GM12878 (cell line): ENCODE results near the gene MGARP. TPM values are rescaled to one million over a fixed set of nuclear protein-coding genes. Genes with fewer than 3 reads are reported as not detected.
A peak's percentile ranks its signal among the peaks of the same experiment; 100 is the strongest.

Experiments used
- CREB1 ChIP-seq: IDR thresholded peaks from 2 replicates; pipeline ENCODE4 v1.6.1; 2012; ENCODE audit warnings: low read depth, mild to moderate bottlenecking, inconsistent platforms
- EP300 ChIP-seq, 2 experiments: fragments of 150-350 bp in 1 of 2; IDR thresholded peaks; 2 replicates each; pipeline ENCODE4 v1.6.1; 2011 to 2012; ENCODE audit warnings: low read depth in 2 of 2, low read length in 2 of 2, borderline replicate concordance in 1 of 2, improper control_type of control experiment in 1 of 2, inconsistent platforms in 1 of 2; ENCODE audit not compliant: control insufficient read depth in 1 of 2
- ESRRA ChIP-seq: IDR thresholded peaks from 2 replicates; pipeline ENCODE4 v1.6.1; 2012; ENCODE audit warnings: mild to moderate bottlenecking, low read length, improper control_type of control experiment
- FOS ChIP-seq: IDR thresholded peaks from 3 replicates; pipeline ENCODE4 v1.6.1; 2011; ENCODE audit warnings: borderline replicate concordance; ENCODE audit not compliant: insufficient read length; ENCODE audit errors: extremely low read depth
- GABPA ChIP-seq: IDR thresholded peaks from 2 replicates; pipeline ENCODE4 v1.6.1; 2014; ENCODE audit warnings: antibody characterized with exemption, low read depth, mild to moderate bottlenecking, inconsistent platforms
- IKZF2 ChIP-seq, 2 experiments: fragments of 450-650 bp; IDR thresholded peaks; 2 replicates each; pipeline ENCODE4 v1.6.1; 2017; ENCODE audit warnings: mild to moderate bottlenecking in 2 of 2, moderate library complexity in 2 of 2
- KDM1A ChIP-seq: fragments of 200-600 bp; sonication (generic); IDR thresholded peaks from 2 replicates; pipeline ENCODE4 v1.6.1; 2016; ENCODE audit warnings: borderline replicate concordance
- MAX ChIP-seq: IDR thresholded peaks from 2 replicates; pipeline ENCODE4 v1.6.1; 2012; ENCODE audit warnings: low read depth, low read length, improper control_type of control experiment
- MTA3 ChIP-seq: IDR thresholded peaks from 2 replicates; pipeline ENCODE4 v1.6.1; 2012; ENCODE audit warnings: low read length, inconsistent platforms, borderline replicate concordance
- NFYA ChIP-seq: IDR thresholded peaks from 2 replicates; pipeline ENCODE4 v1.6.1; 2011; ENCODE audit warnings: low read depth, mild to moderate bottlenecking, low read length, improper control_type of control experiment, borderline replicate concordance
- NRF1 ChIP-seq: conservative IDR thresholded peaks from 2 replicates; pipeline ENCODE4 v1.6.1; 2011; ENCODE audit warnings: mild to moderate bottlenecking, low read depth, low read length, improper control_type of control experiment
- PAX5 ChIP-seq: IDR thresholded peaks from 2 replicates; pipeline ENCODE4 v1.6.1; 2011; ENCODE audit warnings: low read depth, low read length, borderline replicate concordance
- PAX8 ChIP-seq: fragments of 450-650 bp; IDR thresholded peaks from 2 replicates; pipeline ENCODE4 v1.6.1; 2017; ENCODE audit warnings: mild to moderate bottlenecking, moderate library complexity
- PRDM15 ChIP-seq: fragments of 450-650 bp; formaldehyde crosslinking; IDR thresholded peaks from 2 replicates; pipeline ENCODE4 v1.4.0; 2020; ENCODE audit warnings: mild to moderate bottlenecking, moderate library complexity
- RAD21 ChIP-seq: IDR thresholded peaks from 2 replicates; pipeline ENCODE4 v1.6.1; 2011; ENCODE audit warnings: mild to moderate bottlenecking, low read depth, low read length, moderate library complexity; ENCODE audit not compliant: insufficient read depth
- RB1 ChIP-seq: fragments of 450-650 bp; formaldehyde crosslinking; IDR thresholded peaks from 2 replicates; pipeline ENCODE4 v1.6.1; 2017; ENCODE audit warnings: mild to moderate bottlenecking, borderline replicate concordance
- RBBP5 ChIP-seq: fragments of 200-600 bp; sonication (generic); conservative IDR thresholded peaks from 2 replicates; pipeline ENCODE4 v1.6.1; 2016
- RFX5 ChIP-seq: IDR thresholded peaks from 2 replicates; pipeline ENCODE4 v1.6.1; 2011; ENCODE audit warnings: low read depth, low read length, improper control_type of control experiment
- RUNX3 ChIP-seq: IDR thresholded peaks from 2 replicates; pipeline ENCODE4 v1.6.1; 2012; ENCODE audit warnings: low read length, inconsistent platforms
- SIX5 ChIP-seq: IDR thresholded peaks from 2 replicates; pipeline ENCODE4 v1.6.1; 2011; ENCODE audit warnings: mild to moderate bottlenecking, low read depth, low read length, moderate library complexity; ENCODE audit not compliant: severe bottlenecking
- SMAD1 ChIP-seq: fragments of 450-650 bp; IDR thresholded peaks from 2 replicates; pipeline ENCODE4 v1.6.1; 2018; ENCODE audit warnings: mild to moderate bottlenecking, low read depth; ENCODE audit not compliant: partially characterized antibody
- SMARCA5 ChIP-seq: fragments of 450-650 bp; IDR thresholded peaks from 2 replicates; pipeline ENCODE4 v1.6.1; 2017; ENCODE audit warnings: mild to moderate bottlenecking
- SPI1 ChIP-seq: IDR thresholded peaks from 2 replicates; pipeline ENCODE4 v1.6.1; 2011; ENCODE audit warnings: low read depth, mild to moderate bottlenecking, low read length, moderate library complexity, borderline replicate concordance; ENCODE audit not compliant: insufficient read depth
- SUZ12 ChIP-seq: fragments of 200-600 bp; sonication (generic); IDR thresholded peaks from one replicate; pipeline ENCODE4 v1.6.1; 2018; ENCODE audit warnings: antibody characterized with exemption, mild to moderate bottlenecking; ENCODE audit not compliant: unreplicated experiment
- YBX1 ChIP-seq: fragments of 450-650 bp; IDR thresholded peaks from 2 replicates; pipeline ENCODE4 v1.6.1; 2016; ENCODE audit warnings: antibody characterized with exemption
- YY1 ChIP-seq: IDR thresholded peaks from 2 replicates; pipeline ENCODE4 v1.6.1; 2011; ENCODE audit warnings: low read depth, mild to moderate bottlenecking, low read length
- polyA plus RNA-seq, 11 experiments: library from polyadenylated mRNA; depleted of rRNA in 4 of 11; unstranded in 6 of 11; stranded (reverse) in 5 of 11; fragments of >200 nt; fragmentation: Nextera tagmentation in 4 of 11; fragmentation: Illumina TruSeq in 1 of 11; extraction: Ambion mirVana in 4 of 11; extraction: Trizol in 1 of 11; gene quantifications; 1 replicate in 1 of 11; 2 replicates in 10 of 11; pipeline versions ENCODE4 v1.2.1 to v1.2.3, GENCODE V29; 2011 to 2016; ENCODE audit warnings: inconsistent platforms in 2 of 11, missing spikeins in 2 of 11, low read depth in 1 of 11
- total RNA-seq, 4 experiments: library from RNA; depleted of rRNA in 3 of 4; stranded (reverse); fragments of >200 nt in 3 of 4; fragmentation: Illumina TruSeq in 1 of 4; extraction: Trizol in 1 of 4; gene quantifications; 2 replicates each; pipeline versions ENCODE4 v1.2.1 to v1.2.3, GENCODE V29; 2013 to 2021
- TF ChIP-seq, protein P1 (sequence below): fragments of 450-650 bp; IDR thresholded peaks from 2 replicates; pipeline ENCODE4 v1.6.1; 2017; ENCODE audit warnings: borderline replicate concordance
- TF ChIP-seq, protein P2 (sequence below): fragments of 450-650 bp; IDR thresholded peaks from 2 replicates; pipeline ENCODE4 v1.6.1; 2016; ENCODE audit warnings: mild to moderate bottlenecking

MGARP gene
- total and polyA plus RNA-seq, 10 of the 15 experiments (the other 5 are each of a cell fraction or from before 2014, with no cell fraction given): 0.04 to 0.23 (median 0.08) TPM; not detected in 7

GRCh38 chr4:139297001-139297410, 17.0 kb upstream of the MGARP start (continued):
- TF ChIP-seq GABPA (no peak), MTA3 (peak; percentile 75; the same call in 1 of the 2 replicates), IKZF2 (IDR thresholded peaks at IDR 0.05) (peak; percentile 48 to 59; a peak in 3 of 4 replicates), SUZ12 (no peak), PAX5 (no peak), MAX (no peak), RBBP5 (no peak), RAD21 (no peak), PRDM15 (CRISPR knock-in tag) (no peak), SPI1 (no peak), ESRRA (no peak), RUNX3 (peak; percentile 22), KDM1A (no peak), SMARCA5 (no peak), RFX5 (no peak), NRF1 (no peak), RB1 (no peak), SMAD1 (no peak), PAX8 (no peak), YBX1 (no peak), CREB1 (no peak), YY1 (no peak), EP300 (IDR thresholded peaks at IDR 0.05; ENCODE audit: borderline replicate concordance in 1 of 2, control insufficient read depth in 1 of 2, low read depth in 2 of 2, low read length in 2 of 2) (no peak), NFYA (no peak), SIX5 (no peak), FOS (no peak)
- TF ChIP-seq, protein P1, sequence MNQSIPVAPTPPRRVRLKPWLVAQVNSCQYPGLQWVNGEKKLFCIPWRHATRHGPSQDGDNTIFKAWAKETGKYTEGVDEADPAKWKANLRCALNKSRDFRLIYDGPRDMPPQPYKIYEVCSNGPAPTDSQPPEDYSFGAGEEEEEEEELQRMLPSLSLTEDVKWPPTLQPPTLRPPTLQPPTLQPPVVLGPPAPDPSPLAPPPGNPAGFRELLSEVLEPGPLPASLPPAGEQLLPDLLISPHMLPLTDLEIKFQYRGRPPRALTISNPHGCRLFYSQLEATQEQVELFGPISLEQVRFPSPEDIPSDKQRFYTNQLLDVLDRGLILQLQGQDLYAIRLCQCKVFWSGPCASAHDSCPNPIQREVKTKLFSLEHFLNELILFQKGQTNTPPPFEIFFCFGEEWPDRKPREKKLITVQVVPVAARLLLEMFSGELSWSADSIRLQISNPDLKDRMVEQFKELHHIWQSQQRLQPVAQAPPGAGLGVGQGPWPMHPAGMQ: no peak
- TF ChIP-seq, protein P2, sequence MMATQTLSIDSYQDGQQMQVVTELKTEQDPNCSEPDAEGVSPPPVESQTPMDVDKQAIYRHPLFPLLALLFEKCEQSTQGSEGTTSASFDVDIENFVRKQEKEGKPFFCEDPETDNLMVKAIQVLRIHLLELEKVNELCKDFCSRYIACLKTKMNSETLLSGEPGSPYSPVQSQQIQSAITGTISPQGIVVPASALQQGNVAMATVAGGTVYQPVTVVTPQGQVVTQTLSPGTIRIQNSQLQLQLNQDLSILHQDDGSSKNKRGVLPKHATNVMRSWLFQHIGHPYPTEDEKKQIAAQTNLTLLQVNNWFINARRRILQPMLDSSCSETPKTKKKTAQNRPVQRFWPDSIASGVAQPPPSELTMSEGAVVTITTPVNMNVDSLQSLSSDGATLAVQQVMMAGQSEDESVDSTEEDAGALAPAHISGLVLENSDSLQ: no peak
